Hippocampal formation (tissue), 2 donors: ENCODE measurements around the gene SLC2A4RG.

Source experiments
- DNase-seq, 2 donors: peaks; one replicate each; lab custom pipeline; 2025; lab: John Stamatoyannopoulos, UW

Gene SLC2A4RG

DNA sequence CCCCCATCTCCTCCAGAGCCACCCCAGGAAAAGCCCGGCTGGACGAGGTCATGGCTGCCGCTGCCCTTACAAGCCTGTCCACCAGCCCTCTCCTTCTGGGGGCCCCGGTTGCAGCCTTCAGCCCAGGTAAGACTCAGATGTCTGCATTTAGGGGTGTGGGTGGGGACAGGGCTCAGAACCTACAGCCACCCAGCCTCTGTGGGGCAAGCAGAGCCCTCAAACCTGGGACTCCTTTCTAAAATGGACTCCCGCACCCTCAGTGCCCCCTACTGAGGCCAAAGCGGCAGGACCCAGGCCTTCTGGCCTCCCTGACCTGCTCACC lies 1.7 kb downstream of the SLC2A4RG start:
- no peak for DNase-seq

DNA sequence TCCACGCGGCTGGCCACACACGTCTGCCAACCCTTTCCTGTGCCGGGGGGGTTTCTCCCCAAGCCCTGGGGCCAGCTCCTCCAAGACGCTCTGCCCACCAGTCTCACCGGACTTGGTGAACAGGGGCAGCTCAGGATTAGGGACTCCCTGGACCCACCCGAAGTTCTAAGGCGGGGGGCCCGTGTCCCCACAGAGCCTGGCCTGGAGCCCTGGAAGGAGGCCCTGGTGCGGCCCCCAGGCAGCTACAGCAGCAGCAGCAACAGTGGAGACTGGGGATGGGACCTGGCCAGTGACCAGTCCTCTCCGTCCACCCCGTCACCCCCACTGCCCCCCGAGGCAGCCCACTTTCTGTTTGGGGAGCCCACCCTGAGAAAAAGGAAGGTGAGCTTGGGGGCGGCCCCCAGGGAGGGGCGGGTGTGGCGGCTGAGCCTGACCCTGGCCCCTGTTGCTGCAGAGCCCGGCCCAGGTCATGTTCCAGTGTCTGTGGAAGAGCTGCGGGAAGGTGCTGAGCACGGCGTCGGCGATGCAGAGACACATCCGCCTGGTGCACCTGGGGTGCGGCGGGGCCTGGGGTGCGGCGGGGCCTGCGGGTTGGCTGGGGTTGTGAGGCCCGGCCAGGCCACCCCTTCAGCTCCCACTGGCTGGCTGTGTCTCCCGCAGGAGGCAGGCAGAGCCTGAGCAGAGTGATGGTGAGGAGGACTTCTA lies 2.3 kb downstream of the SLC2A4RG start:
- DNase-seq: no peak

DNA sequence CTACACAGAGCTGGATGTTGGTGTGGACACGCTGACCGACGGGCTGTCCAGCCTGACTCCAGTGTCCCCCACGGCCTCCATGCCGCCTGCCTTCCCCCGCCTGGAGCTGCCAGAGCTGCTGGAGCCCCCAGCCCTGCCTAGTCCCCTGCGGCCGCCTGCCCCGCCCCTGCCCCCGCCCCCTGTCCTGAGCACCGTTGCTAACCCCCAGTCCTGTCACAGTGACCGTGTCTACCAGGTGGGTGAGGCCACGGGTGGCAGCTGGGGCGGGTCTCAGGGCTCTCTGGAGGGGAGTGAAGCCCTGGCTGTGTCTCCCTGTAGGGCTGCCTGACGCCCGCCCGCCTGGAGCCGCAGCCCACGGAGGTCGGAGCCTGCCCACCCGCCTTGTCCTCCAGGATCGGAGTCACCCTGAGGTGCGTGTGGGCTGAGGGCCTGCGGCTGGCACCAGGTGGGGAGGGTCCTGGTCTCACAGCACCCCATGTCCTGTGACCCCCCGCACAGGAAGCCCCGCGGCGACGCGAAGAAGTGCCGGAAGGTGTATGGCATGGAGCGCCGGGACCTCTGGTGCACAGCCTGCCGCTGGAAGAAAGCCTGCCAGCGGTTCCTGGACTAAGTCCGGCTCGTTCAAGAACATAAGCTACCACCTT lies 2.9 kb downstream of the SLC2A4RG start:
- no peak for DNase-seq

DNA sequence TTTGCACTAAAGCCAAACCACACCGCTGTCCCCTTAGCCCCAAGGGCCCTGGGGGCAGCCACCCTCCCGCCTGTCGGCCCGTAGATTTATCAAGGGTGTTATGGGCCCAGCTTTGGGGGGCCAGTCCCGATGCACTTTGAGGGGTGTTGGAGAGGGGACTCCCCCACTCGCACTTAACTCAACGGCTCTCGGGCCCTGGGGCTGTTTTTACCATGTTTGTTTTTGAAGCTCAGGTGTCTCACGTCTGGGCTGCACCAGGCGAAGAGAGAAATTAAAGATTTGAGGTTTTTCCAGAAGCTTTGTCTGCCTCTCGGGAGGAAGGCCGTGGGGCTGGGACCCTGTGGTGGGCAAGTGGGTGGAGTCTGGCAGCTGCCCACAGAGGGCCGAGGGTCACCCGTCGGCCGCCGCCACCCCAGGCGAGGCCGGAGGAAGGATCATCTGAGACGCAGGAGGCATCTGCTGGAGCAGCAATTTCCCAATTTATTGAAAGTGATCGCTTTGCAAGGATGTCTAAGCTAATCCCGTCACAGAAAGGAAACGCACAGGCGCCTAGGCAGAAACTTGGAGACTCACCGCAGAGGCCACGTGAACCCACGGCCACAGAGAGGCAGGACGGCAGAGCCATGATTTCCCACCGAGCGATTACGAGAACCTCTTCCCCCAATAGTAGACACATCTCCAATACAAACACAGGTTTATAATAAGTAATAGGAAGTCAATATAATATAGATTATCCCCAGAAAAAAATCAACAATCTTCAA lies 3.8 kb downstream of the SLC2A4RG start:
- DNase-seq: no peak

DNA sequence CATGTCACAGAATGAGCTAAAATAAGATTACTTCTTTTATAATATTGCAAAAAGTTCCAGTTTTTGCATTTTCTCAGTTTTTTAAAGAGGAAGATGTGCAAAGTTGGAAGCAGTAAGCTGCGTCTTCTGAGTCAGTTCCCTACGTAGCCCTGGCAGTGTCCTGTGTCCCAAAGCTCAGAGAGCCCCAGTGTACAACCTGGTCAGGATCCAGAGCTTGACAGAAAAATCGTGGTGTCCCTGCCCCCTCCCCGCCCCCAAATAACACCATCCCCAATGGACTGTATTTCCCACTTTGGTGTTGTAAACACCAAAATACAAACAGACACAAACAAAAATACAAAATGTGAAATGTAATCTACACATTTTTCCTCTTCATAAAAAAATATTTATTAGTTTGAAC lies 4.6 kb downstream of the SLC2A4RG start:
- DNase-seq: no peak

DNA sequence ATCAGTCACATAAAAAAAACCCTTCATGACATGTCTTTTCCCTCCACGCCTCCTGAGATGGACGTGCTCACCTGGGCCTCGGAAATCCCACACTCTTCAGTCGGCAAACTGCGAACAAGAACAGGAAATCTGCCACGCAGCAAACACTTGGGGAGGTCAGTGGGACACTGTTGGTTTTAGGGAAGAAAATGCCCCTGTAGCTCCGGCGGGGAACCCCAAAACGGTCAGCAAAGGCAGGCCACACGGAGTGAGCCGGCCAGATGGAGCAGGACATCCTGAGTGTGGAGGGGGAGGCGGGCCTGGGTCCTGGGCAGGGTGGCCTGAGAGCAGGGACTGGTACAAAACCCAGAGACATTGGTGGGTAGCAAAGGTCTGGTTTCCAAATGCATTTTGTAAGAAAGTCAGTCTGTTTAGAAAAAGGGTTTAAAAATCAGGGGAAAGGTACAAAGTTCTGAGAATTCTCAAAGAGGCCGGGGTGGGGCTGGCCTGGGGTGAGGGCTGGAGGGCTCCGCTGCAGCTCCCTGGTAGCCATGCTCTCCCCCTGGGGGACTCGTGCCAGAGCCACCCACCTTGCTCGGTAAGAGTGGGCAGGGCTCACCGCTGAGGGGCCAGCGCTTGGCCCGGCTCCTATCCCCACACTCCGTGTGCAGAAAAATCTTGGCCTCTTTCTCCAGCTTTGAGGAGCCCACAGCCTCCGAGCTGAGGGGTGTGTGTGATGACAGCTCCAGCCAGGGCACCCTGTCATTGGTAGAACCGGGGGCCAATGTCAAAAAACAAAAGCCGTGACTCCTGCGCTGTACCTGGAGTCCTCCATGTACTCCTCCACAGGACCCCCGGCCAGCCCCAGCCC lies 5.2 kb downstream of the SLC2A4RG start:
- no peak for DNase-seq

DNA sequence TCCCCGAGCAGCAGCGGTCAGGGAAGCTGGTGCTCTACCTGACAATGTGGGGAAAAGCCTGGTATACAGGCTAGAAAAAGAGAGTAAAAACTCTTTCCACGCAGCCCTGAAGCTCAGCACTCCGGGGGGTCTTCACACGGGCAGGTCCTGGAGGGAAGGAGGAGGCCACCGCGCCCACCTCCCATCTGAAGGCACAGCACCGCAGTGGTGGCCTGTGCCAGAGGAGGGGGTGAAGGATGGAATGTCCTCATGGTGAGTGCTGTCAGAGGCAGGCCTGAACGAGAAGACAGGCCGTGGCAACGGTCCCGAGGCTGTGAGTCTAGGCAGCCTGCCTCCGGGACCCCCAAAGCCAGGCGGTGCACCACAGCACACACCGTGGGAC lies 5.8 kb downstream of the SLC2A4RG start:
- no peak for DNase-seq

DNA sequence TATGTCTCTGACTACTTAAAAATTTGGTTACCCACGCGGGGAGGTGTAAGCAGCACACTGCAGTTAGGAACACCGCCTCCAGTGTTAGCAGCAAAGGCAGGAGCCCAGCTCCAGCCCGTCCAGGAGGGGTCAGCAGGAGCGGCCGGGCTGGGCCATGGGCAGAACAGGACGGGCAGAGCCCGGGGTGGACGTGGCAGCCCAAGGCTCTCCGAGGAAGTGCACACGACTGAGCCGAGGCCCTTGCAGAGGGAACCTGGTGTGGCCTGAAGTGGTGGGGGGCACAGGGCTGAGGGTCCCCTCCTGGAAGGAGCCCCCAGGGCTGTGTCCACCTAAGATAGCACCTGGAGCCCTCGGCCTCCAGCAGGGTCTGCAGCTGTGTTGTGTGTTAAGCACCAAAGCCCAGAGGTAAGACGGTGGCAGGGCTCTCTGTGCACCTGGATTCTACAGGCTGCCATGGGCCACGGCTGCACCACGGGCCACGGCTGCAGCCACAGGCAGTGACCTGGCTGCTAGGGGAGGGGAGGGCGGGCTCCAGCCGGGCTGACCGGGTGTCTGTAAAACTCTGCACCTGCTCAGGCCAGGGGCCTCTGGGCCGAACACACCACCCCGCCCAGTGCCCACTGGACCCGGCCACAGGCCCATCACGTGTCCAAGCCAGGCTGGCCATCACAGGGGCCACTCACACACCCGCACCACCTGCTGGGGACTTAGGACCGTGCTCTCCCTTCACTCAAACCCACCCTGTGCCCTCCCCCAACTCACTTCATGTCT lies 6.6 kb downstream of the SLC2A4RG start:
- no peak for DNase-seq

DNA sequence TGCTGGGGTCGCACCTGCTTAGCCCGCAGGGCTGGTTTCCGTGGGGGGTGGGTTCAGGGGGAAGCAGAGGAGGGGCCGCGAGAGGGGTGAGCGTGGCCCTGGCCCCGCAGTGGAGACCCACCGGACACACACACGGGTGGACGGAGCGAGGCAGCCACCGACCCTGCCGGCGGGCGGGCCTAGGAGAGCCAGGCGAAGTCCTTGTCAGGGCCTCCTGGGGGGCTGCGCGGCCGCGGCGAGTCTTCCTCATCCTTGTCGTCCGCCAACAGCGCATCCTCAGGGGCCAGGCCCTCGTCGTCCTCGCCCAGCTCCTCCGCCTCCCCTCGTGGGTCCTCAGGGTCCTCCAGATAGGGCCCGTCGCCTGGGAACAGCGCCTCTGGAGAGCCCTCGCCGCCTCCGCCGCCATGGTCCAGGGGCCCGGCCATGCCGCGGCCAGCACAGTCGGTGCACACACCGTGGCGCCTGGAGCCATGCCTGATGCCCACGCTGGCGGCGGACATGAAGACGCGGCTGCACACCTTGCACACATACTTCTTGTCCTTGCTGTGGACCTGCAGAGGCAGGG lies 7.3 kb downstream of the SLC2A4RG start:
- no peak for DNase-seq

DNA sequence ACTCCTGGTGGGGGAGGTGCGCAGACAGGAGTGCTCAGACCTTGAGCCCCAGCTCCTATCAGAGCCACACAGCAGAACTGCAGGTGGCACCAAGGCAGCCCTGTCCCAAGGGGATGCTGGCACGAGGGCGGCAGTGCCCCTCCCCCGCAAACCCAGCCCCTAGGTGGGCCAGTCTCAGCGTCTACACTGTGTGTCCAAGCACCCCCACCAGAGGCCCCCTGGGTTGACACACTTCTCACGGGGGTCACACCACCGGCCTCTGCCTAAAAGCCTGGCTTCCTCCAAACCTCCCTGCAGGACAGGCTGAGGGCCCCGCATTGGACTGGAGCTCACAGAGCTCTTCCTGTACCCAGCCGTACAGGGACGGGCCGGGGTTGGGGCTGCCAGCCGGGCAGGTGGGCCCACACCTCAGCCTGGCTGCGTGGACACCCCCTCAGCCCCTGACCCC lies 8.1 kb downstream of the SLC2A4RG start:
- no peak for DNase-seq

DNA sequence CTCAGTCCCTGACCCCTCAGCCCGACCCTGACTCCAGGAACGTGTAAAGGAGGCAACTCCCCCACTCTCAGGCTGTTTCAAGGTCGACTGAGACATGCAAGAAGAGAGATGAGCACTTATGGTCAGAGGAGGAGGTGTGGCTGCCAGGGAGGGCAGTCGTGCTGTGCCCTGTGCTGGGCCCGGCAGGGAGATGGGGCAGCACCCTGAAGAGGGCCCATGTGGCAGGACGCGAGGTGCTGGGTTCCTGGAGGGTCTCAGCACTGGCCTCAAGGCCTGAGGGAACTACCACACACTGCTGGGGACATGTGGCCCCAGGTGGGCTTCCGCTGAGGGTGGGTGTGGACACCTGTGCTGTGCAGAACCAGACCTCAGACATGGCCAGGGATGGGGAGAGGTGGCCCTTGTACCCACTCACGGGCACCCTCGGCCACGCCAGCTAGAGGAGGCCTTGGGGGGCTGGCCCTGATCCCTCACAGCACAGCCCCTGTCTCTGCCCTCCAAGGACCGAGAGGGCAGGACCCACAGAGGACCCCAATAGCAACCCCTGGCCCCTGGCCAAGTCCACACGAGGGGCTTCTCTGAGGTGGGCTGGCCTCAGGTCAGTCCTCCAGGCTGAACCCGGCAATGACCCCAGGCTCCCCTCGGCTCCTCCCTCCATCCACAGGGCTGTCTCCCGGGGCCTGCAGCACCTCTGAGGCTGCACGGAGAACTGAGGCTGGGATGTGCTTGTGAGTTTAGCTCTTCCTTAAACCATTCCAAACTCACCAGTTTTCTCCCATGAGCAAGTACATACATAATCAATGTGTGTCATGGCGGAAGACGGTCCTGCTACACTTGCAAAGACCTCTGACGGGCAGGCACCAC lies 8.7 kb downstream of the SLC2A4RG start:
- no peak for DNase-seq

DNA sequence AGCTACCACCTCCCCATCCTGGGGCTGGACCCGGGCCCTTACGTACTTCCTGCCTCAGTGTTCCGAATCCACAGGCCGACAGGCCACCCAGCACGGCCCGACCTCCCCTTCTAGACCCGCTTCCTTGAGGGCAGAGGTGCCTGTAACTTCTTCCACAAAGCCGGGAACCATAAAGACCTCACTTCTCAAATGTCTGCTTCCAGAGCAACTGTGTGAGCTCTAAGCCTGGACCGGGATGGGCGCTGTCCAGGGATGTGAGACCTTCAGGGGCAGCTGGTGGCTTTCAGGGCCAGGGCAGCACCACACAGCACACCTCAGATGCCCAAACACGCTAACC lies 9.3 kb downstream of the SLC2A4RG start:
- DNase-seq: no peak

DNA sequence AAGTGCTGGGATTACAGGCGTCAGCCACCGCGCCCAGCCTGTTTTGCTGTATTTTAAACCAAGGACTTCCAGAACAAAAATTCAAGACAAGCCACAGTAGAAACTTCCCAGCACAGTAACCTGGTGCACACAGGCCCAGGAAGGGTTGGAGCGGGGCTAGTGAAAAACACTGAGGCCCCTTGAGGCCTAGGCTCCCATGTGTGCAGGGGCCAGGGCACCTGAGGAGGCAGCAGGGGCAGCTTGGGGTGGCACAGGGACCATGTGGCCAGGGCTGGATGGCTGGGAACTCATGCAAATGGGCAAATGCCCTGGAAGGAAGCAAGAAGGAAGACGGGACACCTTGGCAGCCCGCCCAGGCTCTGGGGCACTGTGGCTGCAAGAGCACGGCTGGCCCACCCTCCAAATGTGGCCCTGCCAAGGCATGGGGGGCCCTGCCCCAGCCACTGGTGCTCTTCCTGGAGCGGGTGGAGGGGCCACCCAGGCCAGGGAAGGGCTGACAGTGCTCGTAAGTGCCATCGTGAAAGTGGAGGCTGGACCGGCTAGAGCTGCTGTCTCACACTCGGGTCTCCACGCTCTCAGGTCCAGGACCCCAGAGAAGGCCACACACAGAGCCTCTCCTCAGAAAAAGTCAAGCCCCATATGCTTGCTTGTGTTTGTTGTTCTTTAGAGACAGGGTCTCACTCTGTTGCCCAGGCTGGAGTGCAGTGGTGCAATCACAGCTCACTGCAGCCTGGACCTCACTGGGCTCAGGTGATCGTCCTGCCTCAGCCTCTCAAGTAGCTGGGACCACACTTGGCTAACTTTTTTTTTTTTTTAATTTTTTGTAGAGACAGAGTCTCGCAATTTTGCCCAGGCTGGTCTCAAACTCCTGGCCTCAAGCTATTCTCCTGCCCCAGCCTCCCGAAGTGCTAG lies 10.3 kb downstream of the SLC2A4RG start:
- DNase-seq: no peak

DNA sequence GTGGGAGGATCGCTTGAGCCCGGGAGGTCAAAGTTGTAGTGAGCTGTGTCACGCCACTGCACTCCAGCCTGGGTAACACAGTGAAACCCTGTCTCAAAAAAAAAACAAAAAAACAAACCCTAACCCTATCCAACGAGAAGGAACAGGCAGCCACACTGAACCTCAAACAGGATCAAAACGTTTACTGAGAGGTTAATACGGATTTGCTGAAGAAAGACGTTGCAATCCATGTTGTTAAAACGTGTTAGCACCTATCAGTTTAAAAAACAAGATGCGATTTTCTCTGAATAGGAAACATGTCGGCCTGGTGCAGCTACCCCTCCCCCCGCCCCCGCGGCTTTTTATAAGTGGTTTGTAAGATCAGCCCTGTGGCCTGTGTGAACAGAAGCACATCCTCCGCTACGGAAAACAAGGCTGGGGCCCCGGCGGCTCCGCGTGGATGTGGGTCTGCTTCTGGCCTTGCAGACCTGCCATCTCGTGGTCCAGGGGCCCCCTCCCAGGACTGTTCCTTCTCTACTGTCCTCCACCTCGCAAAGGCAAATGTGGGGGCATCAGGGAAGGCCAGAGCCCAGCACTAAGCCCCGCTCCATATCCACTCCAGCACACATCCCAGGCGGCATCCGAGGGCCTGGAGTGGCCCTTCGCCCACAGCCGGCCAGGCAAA lies 11.4 kb downstream of the SLC2A4RG start:
- DNase-seq: no peak

DNA sequence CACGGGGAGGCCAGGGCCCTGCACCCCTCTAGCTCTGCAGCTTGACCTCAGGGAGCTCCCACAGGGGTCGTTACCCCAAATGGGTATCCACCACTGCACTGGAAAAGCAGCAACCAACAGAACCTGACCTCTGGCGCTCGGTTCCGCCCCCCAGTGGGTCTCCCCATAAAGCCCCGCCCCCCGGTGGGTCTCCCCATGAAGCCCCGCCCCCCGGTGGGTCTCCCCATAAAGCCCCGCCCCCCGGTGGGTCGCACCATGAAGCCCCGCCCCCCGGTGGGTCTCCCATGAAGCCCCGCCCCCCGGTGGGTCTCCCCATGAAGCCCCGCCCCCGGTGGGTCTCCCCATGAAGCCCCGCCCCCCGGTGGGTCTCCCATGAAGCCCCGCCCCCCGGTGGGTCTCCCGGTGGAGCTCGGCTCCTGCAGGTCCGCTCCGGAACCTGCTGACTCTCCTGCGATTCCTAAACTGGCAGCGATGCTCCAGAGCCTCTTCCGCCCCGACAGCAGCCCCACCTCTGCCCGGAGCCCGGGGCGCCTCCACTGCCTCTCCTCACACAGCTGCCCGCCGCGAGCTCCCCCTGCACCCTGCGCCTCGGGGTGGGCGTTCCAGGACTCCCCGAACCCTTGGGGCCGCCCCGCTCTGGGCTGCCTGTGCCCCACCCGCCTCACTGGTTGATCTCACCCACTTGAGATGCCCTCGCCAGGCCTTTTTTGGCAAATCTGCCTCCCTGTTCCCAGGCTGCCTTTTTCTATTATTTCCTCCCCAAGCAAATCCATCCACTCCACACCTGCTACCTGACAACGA lies 12.1 kb downstream of the SLC2A4RG start:
- DNase-seq: no peak

DNA sequence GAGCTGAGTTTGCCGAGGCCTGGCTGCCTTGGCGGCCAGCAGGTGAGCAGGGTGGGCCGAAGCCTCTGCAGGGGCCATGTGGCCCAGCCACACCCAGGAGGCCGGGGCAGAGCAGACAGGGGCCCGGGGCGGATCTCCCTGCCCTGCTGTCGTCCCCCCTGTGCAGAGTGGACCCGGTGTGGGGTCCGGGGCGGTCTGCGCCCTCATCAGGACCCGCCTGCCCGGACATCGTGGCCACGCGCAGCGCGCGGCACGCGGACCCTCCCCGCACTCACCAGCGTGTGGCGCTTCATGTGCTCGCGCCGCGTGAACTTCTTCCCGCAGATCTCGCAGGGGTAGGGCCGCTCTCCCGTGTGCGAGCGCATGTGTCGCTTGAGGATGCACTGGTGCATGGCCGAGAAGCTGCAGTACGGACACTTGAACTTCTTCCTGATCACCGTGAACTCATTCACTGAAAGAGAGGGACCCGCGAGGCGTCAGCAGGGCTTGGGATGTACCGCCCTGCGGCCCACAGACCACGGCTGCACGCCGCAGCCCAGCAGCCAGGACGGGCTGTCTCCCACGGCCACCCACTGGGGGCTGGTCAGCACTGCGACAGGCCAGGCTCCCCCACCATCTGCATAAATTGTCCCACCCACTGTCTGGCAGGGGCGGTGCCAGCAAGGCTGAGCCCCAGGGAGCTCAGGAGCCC lies 13.0 kb downstream of the SLC2A4RG start:
- no peak for DNase-seq

DNA sequence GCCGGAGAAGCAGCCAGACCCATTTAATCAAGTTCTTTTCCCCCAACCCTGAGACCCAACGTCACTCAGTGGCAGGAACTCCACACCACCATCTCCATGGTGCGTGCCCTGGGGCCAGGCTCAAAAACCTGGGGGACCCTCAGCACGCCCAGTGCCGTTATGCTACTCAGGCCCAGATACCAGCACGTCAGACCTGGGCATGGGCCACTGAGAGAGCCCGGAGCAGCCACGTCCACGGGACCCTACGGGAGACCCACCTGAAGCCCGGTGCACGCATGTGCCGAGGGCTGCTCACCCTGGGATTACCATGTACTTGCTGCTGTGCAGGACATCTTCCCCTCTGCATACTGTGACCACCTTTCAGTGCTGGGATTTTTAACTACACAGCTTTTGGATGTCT lies 13.8 kb downstream of the SLC2A4RG start:
- no peak for DNase-seq
